GM19239 (cell line): ENCODE results near the gene DNASE2.
A peak's percentile ranks its signal among the peaks of the same experiment; 100 is the strongest.

ENCODE experiments used
- DNase-seq: peaks from one replicate; pipeline ENCODE4 v3.0.0; 2011; ENCODE audit warnings: low spot score; ENCODE audit not compliant: insufficient read length
- FAIRE-seq: peaks from 2 replicates; lab custom pipeline; 2011; peaks lifted over from hg19 to GRCh38; lab: Jason Lieb, UNC

Gene DNASE2

GRCh38 chr19:12886969-12887747, 5.9 kb upstream of the DNASE2 start, which contains the start of gene KLF1:
TSS of gene KLF1 (minus strand) at chr19:12887201. CDS start at chr19:12887140, 61 bp downstream.
- DNase-seq (no peak), FAIRE-seq (no peak)

GRCh38 chr19:12886651-12886968, 5.4 kb upstream of the DNASE2 start:
- FAIRE-seq (no peak), DNase-seq (no peak)

- no peak for DNase-seq
- no peak for FAIRE-seq
Measured at GRCh38 chr19:12885749-12886650, 4.8 kb upstream of the DNASE2 start.

- DNase-seq (no peak), FAIRE-seq (peak; percentile 89)
Measured at GRCh38 chr19:12884926-12885748, 3.9 kb upstream of the DNASE2 start.

GRCh38 chr19:12884627-12884925, 3.3 kb upstream of the DNASE2 start:
- DNase-seq (no peak), FAIRE-seq (no peak)

GRCh38 chr19:12884202-12884601, 3.0 kb upstream of the DNASE2 start:
- FAIRE-seq: no peak

DNA sequence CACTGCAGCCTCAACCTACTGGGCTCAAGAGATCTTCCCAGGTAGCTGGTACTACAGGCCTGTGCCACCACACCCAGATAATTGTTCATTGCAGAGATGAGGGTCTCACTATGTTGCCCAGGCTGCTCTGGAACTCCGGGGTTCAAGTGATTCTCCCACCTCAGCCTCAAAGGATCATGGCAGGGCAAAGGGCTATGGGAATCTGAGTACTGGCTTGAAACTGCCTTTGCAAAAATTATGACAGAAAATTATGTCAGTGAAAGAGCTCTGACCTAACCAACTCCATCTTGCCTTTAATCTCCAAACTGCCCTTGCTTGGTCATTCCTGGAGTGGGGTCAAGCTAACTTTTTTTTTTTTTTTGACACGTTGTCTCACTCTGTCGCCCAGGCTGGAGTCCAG, 1.3 kb upstream of the DNASE2 start:
- FAIRE-seq (no peak), DNase-seq (no peak)

More at GRCh38 chr19:12884202-12884601, 3.0 kb upstream of the DNASE2 start:
- no peak for DNase-seq

DNA sequence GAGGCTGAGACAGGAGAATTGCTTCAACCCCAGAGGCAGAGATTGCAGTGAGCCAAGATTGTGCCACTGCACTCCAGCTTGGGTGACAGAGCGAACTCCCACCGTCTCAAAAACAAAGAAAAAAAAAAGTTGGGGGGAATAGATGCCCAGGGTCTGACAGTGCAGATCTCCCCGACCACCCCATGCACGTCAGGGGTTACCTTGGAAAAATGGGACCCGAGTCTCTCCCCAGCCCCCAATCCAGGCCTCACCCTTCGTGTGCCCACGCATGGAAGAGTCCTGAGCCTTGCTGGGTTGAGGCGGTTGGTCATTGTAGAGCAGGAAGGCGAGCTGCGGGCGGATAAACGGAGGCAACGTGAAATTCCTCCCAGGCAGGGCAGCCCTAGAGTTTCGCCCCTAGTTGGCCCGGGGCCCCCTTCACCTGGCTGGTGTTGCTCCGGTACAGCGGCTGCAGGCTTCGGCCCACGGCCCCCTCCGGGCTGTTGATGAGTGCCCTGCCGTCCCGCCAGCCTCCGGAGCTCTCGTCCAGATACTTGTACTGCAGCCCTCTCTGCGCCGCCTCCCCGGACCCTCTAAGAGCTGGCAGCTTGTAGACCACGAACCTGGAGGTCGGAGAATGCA, 588 bp downstream of the DNASE2 start:
- no peak for FAIRE-seq

GRCh38 chr19:12875086-12875485, 6.2 kb downstream of the DNASE2 start:
- no peak for DNase-seq
- no peak for FAIRE-seq

More for the DNA sequence above, 588 bp downstream of the DNASE2 start:
- no peak for DNase-seq

DNA sequence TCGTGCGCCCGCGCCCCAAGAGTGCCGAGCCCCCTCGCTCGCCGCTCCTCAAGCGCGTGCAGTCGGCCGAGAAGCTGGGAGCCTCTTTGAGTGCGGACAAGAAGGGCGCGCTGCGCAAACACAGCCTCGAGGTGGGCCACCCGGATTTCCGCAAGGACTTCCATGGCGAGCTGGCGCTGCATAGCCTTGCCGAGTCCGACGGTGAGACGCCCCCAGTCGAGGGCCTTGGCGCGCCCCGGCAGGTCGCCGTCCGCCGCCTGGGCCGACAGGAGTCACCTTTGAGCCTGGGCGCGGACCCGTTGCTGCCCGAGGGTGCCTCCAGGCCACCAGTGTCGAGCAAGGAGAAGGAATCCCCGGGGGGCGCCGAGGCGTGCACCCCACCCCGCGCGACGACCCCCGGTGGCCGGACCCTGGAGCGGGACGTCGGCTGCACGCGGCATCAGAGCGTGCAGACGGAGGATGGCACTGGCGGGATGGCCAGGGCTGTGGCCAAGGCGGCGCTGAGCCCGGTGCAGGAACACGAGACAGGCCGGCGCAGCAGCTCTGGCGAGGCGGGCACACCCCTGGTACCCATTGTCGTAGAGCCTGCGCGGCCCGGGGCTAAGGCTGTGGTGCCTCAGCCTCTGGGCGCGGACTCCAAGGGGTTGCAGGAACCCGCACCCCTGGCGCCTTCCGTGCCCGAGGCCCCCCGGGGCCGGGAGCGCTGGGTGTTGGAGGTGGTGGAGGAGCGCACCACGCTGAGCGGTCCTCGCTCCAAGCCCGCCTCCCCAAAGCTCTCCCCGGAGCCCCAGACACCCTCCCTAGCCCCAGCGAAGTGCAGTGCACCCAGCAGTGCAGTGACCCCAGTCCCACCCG, 7.1 kb downstream of the DNASE2 start:
- DNase-seq (no peak), FAIRE-seq (no peak)

- FAIRE-seq (no peak), DNase-seq (no peak)
Measured at GRCh38 chr19:12872941-12873890, 8.0 kb downstream of the DNASE2 start.

- no peak for FAIRE-seq
- no peak for DNase-seq
Measured at GRCh38 chr19:12872255-12872654, 9.0 kb downstream of the DNASE2 start.

- FAIRE-seq (no peak), DNase-seq (no peak)
Measured at GRCh38 chr19:12871681-12872080, 9.6 kb downstream of the DNASE2 start.

GRCh38 chr19:12868540-12869112, 12.6 kb downstream of the DNASE2 start:
- FAIRE-seq: peak; percentile 75

GRCh38 chr19:12867120-12868099, 13.8 kb downstream of the DNASE2 start:
- DNase-seq (peak; percentile 96), FAIRE-seq (peak; percentile 56)

More at GRCh38 chr19:12868540-12869112, 12.6 kb downstream of the DNASE2 start:
- DNase-seq: no peak

DNA sequence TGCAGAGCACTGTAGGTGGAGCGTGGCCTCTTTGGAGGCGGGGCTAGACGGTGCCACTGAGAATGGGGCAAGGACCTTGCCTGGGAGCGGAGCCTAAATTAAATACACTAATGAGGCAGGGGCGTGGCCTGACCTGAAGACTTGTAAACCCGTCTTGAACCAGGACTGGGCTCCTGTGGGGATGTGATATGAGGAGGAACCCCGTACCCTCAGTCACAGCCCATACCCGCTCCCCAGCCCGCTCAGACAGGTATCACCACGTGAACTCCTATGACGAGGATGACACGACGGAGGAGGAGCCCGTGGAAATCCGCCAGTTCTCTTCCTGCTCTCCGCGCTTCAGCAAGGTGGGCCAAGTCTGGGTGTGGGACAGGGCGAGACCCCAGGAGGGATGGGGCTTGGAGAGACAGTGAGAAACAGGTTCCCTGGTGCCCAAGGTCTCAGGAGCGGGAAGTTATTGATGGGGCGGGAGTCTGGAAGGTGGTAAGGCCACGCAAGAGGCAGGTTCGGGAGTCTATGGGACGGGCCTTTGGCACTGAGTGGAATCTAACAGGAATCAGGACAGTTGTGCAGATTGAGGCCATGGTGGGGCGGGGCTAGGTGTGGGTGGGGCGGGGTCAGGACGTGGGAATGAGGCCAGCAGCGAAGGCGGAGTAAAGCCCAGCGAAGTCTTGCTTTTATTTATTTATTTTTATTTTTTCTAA, 14.7 kb downstream of the DNASE2 start:
- FAIRE-seq (no peak), DNase-seq (no peak)
